Mesothelial cell of epicardium (in vitro differentiated cells): ENCODE measurements around the gene PARN. TPM values are rescaled to one million over a fixed set of nuclear protein-coding genes. Genes with fewer than 3 reads are reported as not detected.

Experiments
- DNase-seq, 2 experiments: peaks; one replicate each; pipeline ENCODE4 v3.0.0; 2021; ENCODE audit warnings: low spot score in 2 of 2; ENCODE audit not compliant: unreplicated experiment in 2 of 2
- H3K27ac Mint-ChIP-seq: 2 replicates; pipeline ENCODE4 v1.8.0; 2021; ENCODE audit warnings: mixed read lengths
- H3K27me3 Mint-ChIP-seq: 2 replicates; pipeline ENCODE4 v1.8.0; 2021; ENCODE audit warnings: low read depth, mixed read lengths
- H3K36me3 Mint-ChIP-seq: 2 replicates; pipeline ENCODE4 v1.8.0; 2021; ENCODE audit warnings: mixed read lengths
- H3K4me1 Mint-ChIP-seq: 2 replicates; pipeline ENCODE4 v1.8.0; 2021; ENCODE audit warnings: mixed read lengths
- H3K4me3 Mint-ChIP-seq: 2 replicates; pipeline ENCODE4 v1.8.0; 2021; ENCODE audit warnings: mild to moderate bottlenecking, moderate library complexity, mixed read lengths
- H3K9me3 Mint-ChIP-seq: 2 replicates; pipeline ENCODE4 v1.8.0; 2021; ENCODE audit warnings: mixed read lengths
- CTCF ChIP-seq: fragments of 200-600 bp; sonication (generic); IDR thresholded peaks from one replicate; pipeline ENCODE4 v1.5.0; 2021; ENCODE audit warnings: antibody characterized with exemption; ENCODE audit not compliant: unreplicated experiment
- total RNA-seq: library from RNA; stranded (reverse); gene quantifications from 3 replicates; pipeline ENCODE4 v1.2.1, GENCODE V29; 2021

The PARN gene
- total RNA-seq, 1 donor from 2014 or later = 35.6 TPM

GRCh38 chr16:14465799-14466198 lies 164.3 kb downstream of the PARN start:
- Mint-ChIP-seq H3K27ac (no peak overlapping the region), H3K36me3 (peaks cover 32% of the 10 kb centered on the region), H3K4me3 (no peak overlapping the region), H3K9me3 (peaks cover 21% of the 10 kb centered on the region), H3K27me3 (no peaks in the 10 kb centered on the region), H3K4me1 (peaks cover 12% of the 10 kb centered on the region)
- no peak for TF ChIP-seq CTCF
- DNase-seq = no peak

- no peak for TF ChIP-seq CTCF
- peaks cover 12% of the 10 kb centered on the region for H3K4me1 Mint-ChIP-seq
- H3K36me3 Mint-ChIP-seq = peaks cover 34% of the 10 kb centered on the region
- no peaks in the 10 kb centered on the region for H3K27me3 Mint-ChIP-seq
- H3K9me3 Mint-ChIP-seq = peaks cover 21% of the 10 kb centered on the region
- H3K4me3 Mint-ChIP-seq = no peak overlapping the region
- no peak for DNase-seq
- no peak overlapping the region for H3K27ac Mint-ChIP-seq
These were observed 165.3 kb downstream of the PARN start for GRCh38 chr16:14464796-14465195.

- Mint-ChIP-seq H3K27me3 (no peaks in the 10 kb centered on the region), H3K9me3 (peaks cover 21% of the 10 kb centered on the region), H3K27ac (no peak overlapping the region), H3K4me3 (no peak overlapping the region), H3K36me3 (peaks cover 34% of the 10 kb centered on the region), H3K4me1 (peaks cover 7% of the 10 kb centered on the region)
- DNase-seq = no peak
- TF ChIP-seq CTCF = no peak
These were observed 165.9 kb downstream of the PARN start for GRCh38 chr16:14464192-14464591.

GRCh38 chr16:14462811-14463210 lies 167.2 kb downstream of the PARN start:
- DNase-seq = no peak
- H3K4me1 Mint-ChIP-seq = peaks cover 2% of the 10 kb centered on the region
- no peak for TF ChIP-seq CTCF
- H3K4me3 Mint-ChIP-seq = no peak overlapping the region
- peaks cover 21% of the 10 kb centered on the region for H3K9me3 Mint-ChIP-seq
- H3K27ac Mint-ChIP-seq = no peak overlapping the region
- H3K36me3 Mint-ChIP-seq = peaks cover 34% of the 10 kb centered on the region
- H3K27me3 Mint-ChIP-seq = no peaks in the 10 kb centered on the region

- H3K4me3 Mint-ChIP-seq = no peak overlapping the region
- H3K27me3 Mint-ChIP-seq = no peaks in the 10 kb centered on the region
- no peaks in the 10 kb centered on the region for H3K4me1 Mint-ChIP-seq
- H3K27ac Mint-ChIP-seq = no peak overlapping the region
- no peak for TF ChIP-seq CTCF
- H3K9me3 Mint-ChIP-seq = peaks cover 21% of the 10 kb centered on the region
- H3K36me3 Mint-ChIP-seq = peaks cover 34% of the 10 kb centered on the region
- DNase-seq = no peak
These were observed 169.3 kb downstream of the PARN start for GRCh38 chr16:14460726-14461125.

GRCh38 chr16:14458576-14458975 lies 171.5 kb downstream of the PARN start:
- TF ChIP-seq CTCF = no peak
- H3K9me3 Mint-ChIP-seq = peaks cover 15% of the 10 kb centered on the region
- no peaks in the 10 kb centered on the region for H3K27me3 Mint-ChIP-seq
- H3K36me3 Mint-ChIP-seq = peaks cover 25% of the 10 kb centered on the region
- no peak for DNase-seq
- no peak overlapping the region for H3K27ac Mint-ChIP-seq
- H3K4me3 Mint-ChIP-seq = no peak overlapping the region
- H3K4me1 Mint-ChIP-seq = no peaks in the 10 kb centered on the region
